Activated T-cell treated with anti-CD3 and anti-CD28 coated beads for 1 hour (primary cell): ENCODE measurements around the gene SORBS1.

ENCODE experiments used
- DNase-seq: peaks from one replicate; pipeline ENCODE4 v3.0.0-alpha.2; 2020; ENCODE audit warnings: low read depth

SORBS1 gene

GRCh38 chr10:95459446-95460045 is 101.6 kb downstream of the SORBS1 start:
- no peak for DNase-seq

DNA sequence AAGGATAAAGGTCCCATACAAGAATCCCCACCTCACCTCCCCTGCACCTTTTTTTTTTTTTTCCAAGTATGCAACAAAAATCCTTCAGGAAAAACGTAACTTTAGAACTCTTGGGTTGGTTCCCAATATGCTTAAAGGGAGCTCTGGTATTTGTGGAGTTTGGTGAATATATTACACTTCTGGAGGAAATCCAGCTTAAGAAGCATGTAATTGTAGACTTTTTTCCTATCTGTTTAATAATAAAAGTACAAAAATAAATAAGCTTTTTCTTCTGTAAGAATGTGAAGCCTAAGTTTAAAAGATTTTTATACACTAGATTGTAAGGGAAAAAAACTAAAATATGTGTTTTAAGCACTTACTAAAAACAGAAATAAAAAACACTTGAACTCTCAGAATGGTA is 102.3 kb downstream of the SORBS1 start:
- no peak for DNase-seq

DNA sequence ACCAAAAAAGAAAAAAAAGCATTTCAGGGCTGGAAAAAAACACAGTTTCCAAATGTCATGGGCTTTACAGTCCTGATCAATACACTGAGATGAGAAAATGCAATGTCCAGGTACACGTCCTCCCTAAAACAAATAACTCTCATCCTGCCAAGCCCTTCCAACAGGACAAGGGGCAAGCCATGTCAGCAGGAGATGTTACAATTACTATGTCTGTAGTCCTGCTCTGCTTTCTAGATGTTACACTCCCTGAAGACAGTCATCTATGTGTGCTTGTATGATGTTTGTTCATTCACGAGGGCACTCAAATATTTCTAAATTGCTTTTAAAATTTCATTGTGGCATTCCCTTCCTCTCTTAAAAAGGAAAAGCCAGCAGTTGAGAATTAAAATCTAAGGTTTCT is 103.2 kb downstream of the SORBS1 start:
- DNase-seq: no peak

DNA sequence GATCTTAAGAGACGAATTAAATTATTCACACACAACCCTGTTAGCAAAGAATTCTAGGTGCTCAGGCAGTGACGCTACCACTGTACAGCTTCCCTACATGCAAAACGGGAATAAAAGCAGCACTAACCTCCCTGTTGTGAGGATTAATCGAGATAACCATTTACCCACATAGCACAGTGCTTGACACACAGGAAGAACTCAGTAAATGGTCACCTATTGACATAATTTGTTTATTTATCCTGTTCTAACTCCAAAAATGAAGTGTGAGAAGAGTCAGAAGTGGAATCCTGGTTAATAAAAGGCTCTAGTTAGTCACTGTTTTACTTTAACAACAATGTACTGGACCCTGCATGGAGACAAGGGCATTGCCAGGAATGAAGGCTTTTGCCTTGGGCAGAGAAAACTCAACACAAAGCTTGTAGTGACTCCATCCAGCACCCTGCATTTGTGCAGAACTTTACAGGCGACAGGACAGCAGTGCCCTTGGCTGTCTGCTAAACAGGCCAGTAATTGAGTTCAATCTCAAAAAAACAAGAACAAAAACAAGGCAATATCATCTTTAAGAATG is 103.8 kb downstream of the SORBS1 start:
- no peak for DNase-seq

- DNase-seq: no peak
These were observed 104.7 kb downstream of the SORBS1 start for GRCh38 chr10:95456516-95456915.

DNA sequence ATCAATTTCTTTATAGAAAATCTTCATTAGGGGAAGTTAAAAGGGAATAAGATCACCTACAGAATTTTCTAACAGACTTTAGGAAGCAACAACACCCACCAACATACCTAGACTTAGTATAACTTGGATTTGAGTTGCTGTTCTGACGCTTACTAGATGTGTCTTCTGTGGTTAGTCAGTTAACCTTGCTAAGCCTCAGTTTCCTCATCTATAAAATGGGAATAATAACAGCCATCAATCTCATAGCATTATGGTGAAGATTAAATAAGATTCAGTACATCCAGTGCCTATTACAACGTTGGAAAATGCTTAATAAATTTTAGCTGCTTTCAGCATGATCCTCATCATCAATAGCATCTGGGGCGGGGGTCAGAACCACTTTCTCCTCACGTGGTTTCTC is 106.2 kb downstream of the SORBS1 start:
- no peak for DNase-seq

- no peak for DNase-seq
These were observed 106.8 kb downstream of the SORBS1 start for GRCh38 chr10:95454356-95454755.

DNA sequence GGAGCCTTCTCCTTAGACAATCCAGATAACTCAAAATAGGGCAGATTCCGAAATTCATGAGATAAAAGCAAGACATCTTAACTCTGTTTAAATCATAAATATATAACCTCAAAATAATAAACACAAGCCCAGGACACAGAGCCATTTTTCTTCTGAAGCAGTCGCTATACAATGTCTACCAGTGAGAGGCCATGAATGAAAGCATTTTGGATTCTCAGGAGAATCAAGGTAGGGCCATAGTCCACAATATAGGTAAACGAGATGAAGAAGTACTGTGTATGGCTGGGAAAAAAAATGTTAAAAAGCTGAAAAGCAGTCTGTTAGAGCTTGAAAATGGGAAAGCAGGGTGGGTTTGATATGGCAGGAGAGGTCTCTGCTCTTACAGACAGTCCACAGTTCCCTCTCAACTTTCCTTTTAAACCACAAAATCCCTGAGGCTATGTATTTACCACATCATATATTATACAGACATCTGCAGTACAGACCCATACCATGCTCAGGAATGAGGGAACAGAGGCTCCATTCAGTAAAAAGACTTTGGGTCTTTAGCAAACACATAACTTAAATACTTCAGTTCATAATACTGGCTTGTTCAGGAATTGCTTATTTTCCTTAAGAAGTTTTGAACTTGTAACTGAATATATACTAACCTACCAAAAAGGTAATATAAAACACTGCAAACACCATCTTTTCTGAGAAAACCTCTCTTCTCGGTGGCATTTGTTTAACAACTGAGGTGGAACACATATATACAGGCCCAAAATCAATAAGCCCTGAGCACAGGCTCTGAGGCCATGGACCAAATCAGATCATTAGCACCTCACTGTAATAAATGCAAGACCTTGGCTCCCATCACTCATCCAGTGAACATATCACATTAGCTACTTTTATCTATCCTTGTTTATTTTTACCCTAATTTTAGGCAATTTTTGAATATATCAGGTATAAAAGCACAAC is 109.3 kb downstream of the SORBS1 start:
- DNase-seq: no peak

DNA sequence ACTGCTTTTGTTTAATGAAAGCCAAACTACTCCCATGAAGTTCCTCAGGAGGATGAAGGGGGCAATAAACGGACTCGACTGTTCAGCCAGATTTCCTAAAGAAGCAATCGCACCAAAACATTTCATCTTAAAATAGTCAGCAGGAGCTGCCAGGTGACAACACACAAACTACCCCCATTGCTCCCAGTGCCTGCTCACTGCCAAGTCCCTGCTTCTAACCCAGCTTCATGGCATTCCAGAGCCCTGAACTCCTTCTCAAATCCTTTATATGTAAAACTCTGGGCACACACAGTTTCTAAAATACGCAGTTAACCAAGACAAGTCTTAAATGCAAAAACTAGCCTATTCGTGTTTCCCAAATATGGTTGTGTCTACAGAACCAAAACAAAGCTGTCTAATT is 110.0 kb downstream of the SORBS1 start:
- no peak for DNase-seq

GRCh38 chr10:95450188-95450587 is 111.0 kb downstream of the SORBS1 start:
- DNase-seq: no peak

DNA sequence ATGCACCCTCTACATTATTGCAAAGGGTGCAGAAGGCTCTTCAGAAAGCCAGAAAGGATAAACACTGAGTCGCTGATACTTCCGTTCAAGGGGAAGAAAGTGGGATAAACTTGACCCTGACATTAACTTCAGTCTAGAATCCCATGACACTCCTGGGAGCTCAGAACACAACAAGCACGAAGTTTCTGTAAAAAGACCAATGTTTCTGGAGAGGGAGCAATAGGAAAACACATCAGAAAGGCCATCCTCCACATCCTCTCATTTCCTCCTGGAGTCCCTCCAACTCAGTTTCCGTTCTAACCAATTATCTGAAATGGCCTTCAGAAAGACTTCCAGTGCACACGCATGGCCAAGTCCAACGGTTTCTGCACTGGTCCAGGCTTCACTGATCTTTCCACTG is 113.5 kb downstream of the SORBS1 start:
- no peak for DNase-seq

GRCh38 chr10:95445837-95446486 is 115.2 kb downstream of the SORBS1 start:
- no peak for DNase-seq

DNA sequence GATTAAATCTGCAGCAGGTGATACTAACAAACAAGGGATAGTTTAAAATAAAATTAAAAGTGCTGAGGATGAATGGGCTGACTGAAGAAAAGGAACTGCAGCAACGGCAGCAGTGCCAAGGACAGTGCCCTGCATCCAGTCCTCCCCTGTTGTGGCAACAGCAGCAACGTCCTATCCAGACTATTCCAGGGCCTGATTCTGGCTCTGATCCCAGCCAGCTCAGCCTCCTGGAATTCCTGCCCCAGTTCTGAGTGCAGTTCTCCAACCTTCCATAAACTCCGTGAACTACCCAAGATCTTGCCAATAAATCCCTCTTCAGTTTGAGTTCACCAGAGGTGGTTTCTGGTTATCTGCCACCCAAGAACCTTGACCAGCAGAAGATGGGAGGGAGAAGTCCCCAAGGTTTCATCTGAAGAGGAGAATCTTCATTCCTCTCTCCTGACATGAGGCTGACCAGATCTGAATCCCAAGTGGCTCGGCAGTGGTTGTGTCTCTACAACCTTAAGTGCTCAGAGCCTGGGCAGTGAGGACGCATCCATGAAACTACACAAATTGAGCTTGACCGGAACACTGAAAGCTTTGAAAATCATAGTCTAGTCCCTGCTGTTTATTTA is 115.8 kb downstream of the SORBS1 start:
- no peak for DNase-seq

- DNase-seq: no peak
These were observed 116.4 kb downstream of the SORBS1 start for GRCh38 chr10:95444792-95445191.

- DNase-seq: no peak
These were observed 117.5 kb downstream of the SORBS1 start for GRCh38 chr10:95443636-95444035.

GRCh38 chr10:95442341-95442740 is 118.8 kb downstream of the SORBS1 start:
- DNase-seq: no peak

DNA sequence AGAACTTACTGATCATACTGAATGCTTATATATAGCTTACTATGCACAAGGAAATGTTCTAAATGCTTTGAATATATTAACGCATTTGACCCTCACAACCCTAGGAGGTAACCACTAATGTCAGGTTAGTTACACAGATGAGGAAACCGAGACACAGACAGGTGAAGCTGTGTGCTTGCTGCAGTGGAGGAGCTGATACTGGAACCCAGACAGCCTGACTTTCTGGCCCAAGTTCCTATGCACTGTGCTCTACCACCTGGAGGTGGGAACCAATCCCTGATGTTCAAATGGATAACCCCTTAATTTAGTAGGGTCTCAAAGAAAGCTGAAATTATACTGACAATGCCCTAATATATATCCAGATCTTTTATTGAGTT is 119.6 kb downstream of the SORBS1 start:
- no peak for DNase-seq

GRCh38 chr10:95440756-95441546 is 120.2 kb downstream of the SORBS1 start:
- no peak for DNase-seq

DNA sequence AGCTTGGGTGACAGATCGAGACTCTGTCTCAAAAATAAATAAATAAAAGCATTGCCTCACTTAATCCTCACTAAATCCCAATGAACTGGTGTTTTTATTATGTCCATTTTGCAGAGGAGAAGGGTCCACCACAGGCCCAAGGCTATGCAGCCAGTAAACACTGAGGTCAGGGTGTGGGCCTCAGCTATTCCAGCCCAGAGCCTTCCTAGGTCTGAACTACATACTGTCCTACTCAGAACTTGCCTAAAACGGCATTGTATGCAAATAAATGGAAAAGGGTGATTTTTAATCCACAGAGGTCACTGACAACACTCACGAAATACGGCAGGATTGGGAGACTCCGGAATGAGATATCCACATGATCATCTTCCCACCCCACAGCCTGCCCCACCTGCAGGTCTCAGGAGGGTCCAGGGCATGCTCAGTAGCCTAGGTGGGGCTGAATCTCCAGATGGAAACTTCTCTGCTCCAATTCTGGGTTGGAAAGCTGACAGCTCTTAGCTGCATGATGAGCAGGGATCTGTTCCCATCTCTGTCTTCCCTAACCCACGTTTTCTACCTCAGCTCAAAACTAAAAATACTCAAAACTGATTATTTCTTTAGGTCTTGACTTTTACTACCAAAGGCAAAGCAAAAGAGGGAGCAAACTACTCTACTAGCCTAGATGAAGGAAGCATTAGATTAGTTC is 121.0 kb downstream of the SORBS1 start:
- no peak for DNase-seq

DNA sequence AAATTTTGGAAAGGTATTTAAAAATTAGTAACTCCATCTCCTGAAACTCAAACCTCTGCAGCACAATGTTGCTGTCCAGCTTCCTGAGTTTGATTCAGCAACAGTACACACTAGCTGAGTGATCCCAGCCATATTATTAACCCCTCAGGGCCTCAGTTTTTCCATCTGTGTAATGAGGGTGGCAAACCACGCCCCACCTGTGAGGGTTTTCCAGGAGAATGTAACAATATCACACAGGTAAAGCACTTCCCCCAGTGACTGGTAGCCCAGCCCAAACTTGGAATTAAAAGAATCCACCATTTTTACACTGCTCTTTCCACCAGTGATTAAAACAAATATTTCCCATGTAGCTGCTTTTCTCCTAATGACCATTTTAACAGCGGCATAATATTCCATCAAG is 122.4 kb downstream of the SORBS1 start:
- no peak for DNase-seq

DNA sequence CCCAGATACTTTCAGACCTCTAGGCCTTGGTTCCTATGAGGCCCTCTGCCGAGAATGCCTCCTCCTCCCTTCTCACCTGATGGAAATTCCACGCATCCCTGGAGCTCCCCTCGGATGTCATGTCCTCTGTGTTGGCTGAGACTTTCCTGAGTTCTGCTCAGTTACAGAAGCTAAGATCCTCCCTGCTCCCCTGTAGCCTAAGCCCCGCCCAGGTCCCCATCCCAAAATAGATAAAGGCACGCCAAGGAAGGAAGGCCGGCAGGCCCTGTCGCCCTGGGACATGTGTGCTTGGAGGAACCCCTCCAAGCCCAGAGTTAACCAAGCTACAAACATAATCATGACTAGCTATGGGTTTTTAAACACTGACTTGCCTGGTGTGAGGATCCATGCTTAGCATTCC is 123.5 kb downstream of the SORBS1 start:
- no peak for DNase-seq
